ENCODE results near the gene R3HDML. TPM values are rescaled to one million over a fixed set of nuclear protein-coding genes. Genes with fewer than 3 reads are reported as not detected.

Gene R3HDML
- polyA plus RNA-seq, 12 donors: not detected

DNA sequence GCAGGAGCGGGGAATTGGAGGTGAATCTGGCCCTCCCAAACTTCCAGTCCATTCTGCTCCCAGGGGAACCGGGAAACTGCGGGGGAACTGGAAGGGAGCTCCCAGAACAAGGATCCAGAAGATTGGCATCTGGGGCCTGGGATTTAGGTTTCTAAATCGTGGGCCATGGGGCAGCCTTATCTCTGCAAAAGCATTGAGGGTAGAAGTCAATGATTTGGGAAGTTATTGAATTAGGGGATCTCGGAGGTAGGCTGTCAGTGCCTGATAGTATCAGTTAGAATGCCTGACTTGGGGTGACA is 63.8 kb downstream of the R3HDML start:
- DNase-seq: no peak

Other genes starting within 250 kb of the R3HDML start
- 100 to 1,000 TPM in 2 of 12 donors, 10 to 100 TPM in 10; 20.5 to 116 (median 74.7) TPM for gene JPH2, start 149.9 kb upstream of the R3HDML start, polyA plus RNA-seq (ENCODE audit: insufficient read length in 12 of 12)
- gene OSER1, start 126.3 kb upstream of the R3HDML start, polyA plus RNA-seq (ENCODE audit: insufficient read length in 12 of 12): 10 to 100 TPM in 10 of 12 donors, 1 to 10 TPM in 1, not detected in 1; 9.1 to 35.7 (median 28.8) TPM
- gene GDAP1L1, start 89.7 kb upstream of the R3HDML start, polyA plus RNA-seq (ENCODE audit: insufficient read length in 12 of 12): 1 to 10 TPM in 1 of 12 donors, under 1 TPM in 6, not detected in 5; 0.09 to 1.0 (median 0.30) TPM
- 10 to 100 TPM in 1 of 12 donors, 1 to 10 TPM in 10, not detected in 1; 5.3 to 10.3 (median 7.2) TPM for gene FITM2, start 25.8 kb upstream of the R3HDML start, polyA plus RNA-seq (ENCODE audit: insufficient read length in 12 of 12)
- 10 to 100 TPM in 1 of 12 donors, under 1 TPM in 5, not detected in 6; 0.04 to 40.5 (median 0.30) TPM for gene HNF4A, start 18.7 kb downstream of the R3HDML start, polyA plus RNA-seq (ENCODE audit: insufficient read length in 12 of 12)
- 10 to 100 TPM in 2 of 12 donors, 1 to 10 TPM in 9, not detected in 1; 3.9 to 13.7 (median 6.8) TPM for gene TTPAL, start 138.8 kb downstream of the R3HDML start, polyA plus RNA-seq (ENCODE audit: insufficient read length in 12 of 12)
- gene SERINC3, start 185.0 kb downstream of the R3HDML start, polyA plus RNA-seq (ENCODE audit: insufficient read length in 12 of 12): 10 to 100 TPM in 11 of 12 donors, not detected in 1; 38.1 to 61.1 (median 54.9) TPM
- gene PKIG, start 245.5 kb downstream of the R3HDML start, polyA plus RNA-seq (ENCODE audit: insufficient read length in 12 of 12): 10 to 100 TPM in 11 of 12 donors, not detected in 1; 37.8 to 59.4 (median 46.1) TPM